Measurements from ENCODE around the gene CEP131.

GRCh38 chr17:81181811-81182185 lies 41.0 kb downstream of the CEP131 start:
- TF ChIP-seq USF2 (IDR thresholded peaks at IDR 0.05), result no peak
- no peak for TF ChIP-seq POLR2A (IDR thresholded peaks at IDR 0.05; ENCODE audit: low read length)
- no peak for TF ChIP-seq MAZ (IDR thresholded peaks at IDR 0.05; ENCODE audit: borderline replicate concordance, low read depth, low read length)
- no peak for TF ChIP-seq CTCF (IDR thresholded peaks at IDR 0.05)
- no peak for TF ChIP-seq EP300 (IDR thresholded peaks at IDR 0.05)
- no peak for TF ChIP-seq PBX3 (IDR thresholded peaks at IDR 0.05)
- TF ChIP-seq RFX5 (IDR thresholded peaks at IDR 0.05), result no peak
- no peak for TF ChIP-seq GATA3 (IDR thresholded peaks at IDR 0.05; ENCODE audit: borderline replicate concordance)
- TF ChIP-seq CEBPB (IDR thresholded peaks at IDR 0.05), result no peak

All from A549 (cell line).